ENCODE measurements around the gene CDH15.

CDH15 gene

DNA sequence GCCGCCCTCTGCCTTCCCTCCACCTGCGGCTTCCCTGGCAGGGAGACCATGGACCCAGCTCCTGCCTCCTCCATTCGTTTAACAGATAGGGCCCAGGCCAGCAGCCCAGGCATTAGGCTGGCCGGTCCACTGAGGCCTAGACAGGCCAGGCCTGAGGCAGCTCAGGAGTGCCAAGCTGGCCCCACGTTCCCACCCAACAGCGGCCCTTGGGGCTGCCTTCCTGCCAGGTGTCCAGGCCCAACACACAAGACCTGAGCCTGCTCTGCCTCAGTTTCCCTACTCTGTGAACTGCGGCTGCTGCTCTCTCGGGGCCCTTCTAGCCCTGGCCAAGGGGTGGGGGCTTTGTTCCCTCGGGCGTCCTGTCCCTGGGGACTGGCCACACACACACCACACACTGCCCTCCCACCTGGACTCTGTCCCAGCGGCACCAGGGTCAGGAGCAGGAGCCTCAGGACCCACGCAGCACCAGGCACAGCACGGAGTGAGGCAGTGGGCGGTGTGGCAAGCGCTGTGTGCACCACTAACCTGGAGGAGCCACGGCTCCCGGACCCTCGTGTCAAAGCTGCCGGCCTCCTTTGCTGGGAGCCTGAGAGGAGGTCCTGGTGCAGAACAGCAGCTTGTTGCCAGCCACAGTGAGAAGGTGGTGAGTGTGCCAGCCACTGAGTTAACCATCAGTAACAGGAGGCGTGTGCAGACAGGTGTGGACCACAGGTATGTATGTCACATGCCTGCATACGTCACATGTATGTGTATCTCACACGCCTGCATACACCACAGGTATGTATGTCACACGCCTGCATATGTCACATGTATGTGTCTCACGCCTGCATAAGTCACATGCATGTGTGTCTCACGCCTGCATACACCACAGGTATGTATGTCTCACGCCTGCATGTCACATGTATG is 14.6 kb upstream of the CDH15 start:
- no peak overlapping the region for H3K4me3 ChIP-seq (ENCODE audit: control insufficient read depth, low read depth, low read length)
- TF ChIP-seq CTCF (IDR thresholded peaks at IDR 0.05; ENCODE audit: control insufficient read depth, insufficient read depth, low read depth, low read length, missing control alignments) = no peak
- no peak for DNase-seq (ENCODE audit: low read depth)

- DNase-seq (ENCODE audit: low read depth) = no peak
- no peak overlapping the region for H3K4me3 ChIP-seq (ENCODE audit: control insufficient read depth, low read depth, low read length)
- no peak for TF ChIP-seq CTCF (IDR thresholded peaks at IDR 0.05; ENCODE audit: control insufficient read depth, insufficient read depth, low read depth, low read length, missing control alignments)
These were observed 13.8 kb upstream of the CDH15 start for GRCh38 chr16:89157778-89158177.

DNA sequence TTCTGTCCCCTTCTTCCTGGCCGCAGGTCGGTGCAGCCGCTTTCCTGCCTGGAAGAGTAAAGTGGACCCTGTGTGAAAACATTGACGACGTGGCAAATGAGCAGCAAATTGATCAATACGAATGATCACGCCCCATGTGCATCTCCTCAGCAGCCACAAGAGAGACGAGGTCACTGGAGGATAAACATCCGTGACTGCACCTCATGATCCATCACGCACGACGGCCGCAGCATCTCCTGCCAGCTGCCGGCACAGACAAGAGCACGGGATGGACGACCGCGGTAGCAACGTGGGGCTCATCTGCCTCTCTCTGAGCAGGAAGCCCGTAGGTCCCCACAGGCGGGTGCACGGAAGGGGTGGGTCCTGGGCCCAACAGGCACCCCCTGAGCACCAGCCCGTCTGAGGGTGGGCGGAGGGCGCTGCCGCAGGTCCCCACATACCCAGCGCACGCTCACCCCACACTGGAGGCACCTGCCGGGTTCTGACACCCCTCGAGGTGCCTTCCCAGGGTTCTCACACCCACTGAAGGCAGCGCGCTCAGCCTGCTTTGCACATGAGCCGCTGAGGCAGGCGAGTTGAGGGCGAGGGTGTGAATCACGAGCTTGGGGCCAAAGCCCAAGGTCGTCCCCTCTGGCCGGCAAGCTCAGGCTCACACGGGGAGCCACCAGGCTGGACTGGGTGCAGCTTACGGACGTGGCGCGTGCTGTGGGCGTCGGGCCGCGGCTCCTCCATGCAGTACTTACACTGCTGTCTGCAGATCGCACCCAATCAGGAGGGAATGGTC is 12.3 kb upstream of the CDH15 start:
- no peak for TF ChIP-seq CTCF (IDR thresholded peaks at IDR 0.05; ENCODE audit: control insufficient read depth, insufficient read depth, low read depth, low read length, missing control alignments)
- no peak overlapping the region for H3K4me3 ChIP-seq (ENCODE audit: control insufficient read depth, low read depth, low read length)
- DNase-seq (ENCODE audit: low read depth) = no peak

- H3K4me3 ChIP-seq (ENCODE audit: control insufficient read depth, low read depth, low read length) = no peak overlapping the region
- no peak for DNase-seq (ENCODE audit: low read depth)
- no peak for TF ChIP-seq CTCF (IDR thresholded peaks at IDR 0.05; ENCODE audit: control insufficient read depth, insufficient read depth, low read depth, low read length, missing control alignments)
These were observed 11.6 kb upstream of the CDH15 start for GRCh38 chr16:89159850-89160354.

DNA sequence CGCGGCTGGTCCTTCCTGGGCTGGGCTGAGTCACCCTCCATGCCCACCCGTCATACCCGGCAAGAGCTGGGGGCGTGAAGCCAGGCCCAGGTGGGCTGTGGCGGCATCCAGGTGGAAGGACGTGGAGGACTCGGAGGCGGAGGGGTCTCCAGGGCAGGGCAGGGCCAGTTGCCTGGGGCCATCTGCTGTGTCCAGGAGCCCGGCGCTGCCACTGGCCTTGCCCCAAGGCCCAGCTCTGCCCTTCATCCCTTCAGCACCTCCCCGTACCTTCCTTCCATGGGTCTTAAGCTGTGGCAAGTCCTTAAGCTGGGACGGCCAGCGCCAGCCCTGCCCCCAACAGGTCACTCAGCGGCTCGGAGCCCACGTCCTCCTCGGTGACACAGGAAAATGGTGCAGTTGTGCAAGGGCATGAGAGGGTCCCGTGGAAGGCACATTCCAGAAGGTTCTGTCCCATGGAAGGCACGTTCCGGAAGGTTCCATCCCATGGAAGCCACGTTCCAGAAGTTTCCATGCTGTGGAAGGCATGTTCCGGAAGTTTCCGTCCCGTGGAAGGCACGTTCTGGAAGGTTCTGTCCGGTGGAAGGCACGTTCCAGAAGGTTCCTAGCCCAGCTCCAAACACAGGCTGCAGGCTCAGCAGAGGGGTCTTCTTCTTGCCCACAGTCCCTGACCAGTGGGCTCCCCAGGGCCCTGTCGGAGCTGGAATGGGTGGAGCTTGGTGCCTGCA is 10.4 kb upstream of the CDH15 start:
- no peak for TF ChIP-seq CTCF (IDR thresholded peaks at IDR 0.05; ENCODE audit: control insufficient read depth, insufficient read depth, low read depth, low read length, missing control alignments)
- no peak overlapping the region for H3K4me3 ChIP-seq (ENCODE audit: control insufficient read depth, low read depth, low read length)
- no peak for DNase-seq (ENCODE audit: low read depth)
